OCI-LY7 (cell line): ENCODE results near the gene PHETA2.

Source experiments
- CTCF ChIP-seq: fragments of 200-600 bp; sonication (generic); conservative IDR thresholded peaks from 2 replicates; pipeline ENCODE4 v1.5.1; 2014; ENCODE audit warnings: mild to moderate bottlenecking, antibody characterized with exemption, low read length, moderate library complexity, mixed read lengths
- EZH2phosphoT487 ChIP-seq: fragments of 200-600 bp; sonication (generic); IDR thresholded peaks from 2 replicates; pipeline ENCODE4 v1.6.1; 2018; ENCODE audit warnings: low read depth, borderline replicate concordance, mild to moderate bottlenecking, mixed run types, antibody characterized with exemption, low read length, moderate library complexity, mixed read lengths

GRCh38 chr22:42068291-42068690 is 5.8 kb upstream of the PHETA2 start:
- no peak for TF ChIP-seq EZH2phosphoT487
- TF ChIP-seq CTCF = no peak
